HG03103 (cell line): Measurements from ENCODE around the gene ADRM1.

Source experiments
- ATAC-seq: cut with Tn5 transposase; IDR thresholded peaks from one replicate; pipeline ENCODE4 v1.9.1; 2021; ENCODE audit warnings: low read depth; ENCODE audit not compliant: unreplicated experiment

ADRM1 gene

DNA sequence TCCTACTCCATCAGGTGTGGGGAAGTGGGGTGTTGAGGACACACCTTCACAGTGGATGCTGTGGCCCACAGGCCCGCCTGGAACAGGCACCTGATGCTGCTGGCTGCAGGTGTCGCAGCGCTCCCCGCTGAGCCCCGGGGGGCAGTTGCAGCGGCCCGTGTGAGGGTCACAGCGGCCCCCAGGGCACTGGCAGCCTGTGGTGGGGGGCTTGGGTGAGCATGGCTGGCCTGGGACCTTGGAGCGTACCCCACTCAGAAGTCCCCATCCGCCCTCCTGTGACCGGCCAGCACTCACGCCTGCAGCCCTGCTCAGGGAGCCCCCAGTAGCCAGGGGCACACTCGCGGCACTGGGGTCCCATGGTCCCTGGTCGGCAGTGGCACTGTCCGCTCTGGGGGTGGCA, 19.2 kb downstream of the ADRM1 start:
- no peak for ATAC-seq

DNA sequence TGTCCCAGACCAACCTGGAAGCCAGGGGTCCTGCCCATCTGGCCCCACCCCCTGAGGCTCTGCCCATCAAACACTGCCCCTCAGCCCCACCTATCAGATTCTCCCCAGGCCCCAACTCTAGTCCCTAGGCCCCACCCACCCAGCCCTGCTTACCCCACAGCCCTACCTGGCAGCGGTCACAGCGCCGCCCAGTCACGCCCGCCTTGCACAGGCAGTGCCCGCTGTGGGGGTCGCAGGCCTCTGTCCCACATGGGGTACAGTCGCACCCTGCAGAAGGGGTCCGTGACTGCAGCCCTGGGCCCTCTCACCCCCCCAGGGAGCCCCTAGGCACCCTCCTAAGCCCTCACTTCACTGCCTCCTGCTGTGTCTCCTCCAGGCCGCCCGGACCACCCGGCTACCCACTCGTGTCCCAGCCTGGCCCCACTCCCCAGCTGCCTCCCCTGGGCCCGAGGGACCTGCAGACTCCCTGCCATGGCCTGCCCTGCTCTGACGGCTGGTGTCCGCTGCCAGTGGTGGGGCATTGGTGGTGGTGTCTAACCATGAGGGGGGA, 19.8 kb downstream of the ADRM1 start:
- ATAC-seq: no peak

DNA sequence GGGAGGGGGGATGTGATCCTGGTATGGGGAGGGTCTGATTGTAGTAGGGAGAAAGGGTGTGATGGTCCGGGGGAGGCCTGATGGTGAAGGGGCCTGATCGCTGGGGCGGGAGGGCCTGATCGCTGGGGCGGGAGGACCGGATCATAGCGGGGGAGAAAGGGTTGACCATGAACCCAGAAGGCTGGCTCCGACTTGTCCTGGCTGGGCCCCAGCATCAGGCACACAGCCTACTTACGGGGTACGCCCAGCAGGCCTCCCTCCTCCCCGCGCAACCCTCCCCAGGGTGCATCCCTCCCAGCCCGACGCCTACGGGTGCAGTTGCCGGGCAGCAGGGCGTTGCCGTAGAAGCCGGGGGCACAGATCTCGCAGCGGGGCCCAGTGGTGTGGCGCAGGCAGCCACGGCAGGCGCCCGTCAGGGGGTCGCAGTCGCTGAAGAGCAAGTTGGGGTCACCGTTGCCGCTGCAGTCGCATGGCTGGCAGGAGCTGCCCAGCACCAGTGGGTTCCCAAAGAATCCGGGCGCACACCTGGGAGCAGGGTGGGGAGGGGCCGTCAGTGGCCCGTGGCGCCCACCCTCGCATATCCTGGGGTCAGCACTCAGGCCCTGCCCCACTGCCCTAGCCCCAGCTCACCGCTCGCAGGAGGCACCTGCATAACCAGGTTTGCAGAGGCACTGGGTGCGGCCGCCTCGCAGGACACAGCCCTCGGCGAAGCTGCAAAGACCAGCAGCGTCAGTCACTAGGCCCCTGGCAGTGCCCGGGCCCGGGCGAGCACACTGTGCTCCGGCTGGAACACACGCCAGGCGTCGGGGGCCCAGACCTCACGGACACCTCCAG, 20.6 kb downstream of the ADRM1 start:
- no peak for ATAC-seq

GRCh38 chr20:62323980-62324906, 21.4 kb downstream of the ADRM1 start:
- no peak for ATAC-seq

DNA sequence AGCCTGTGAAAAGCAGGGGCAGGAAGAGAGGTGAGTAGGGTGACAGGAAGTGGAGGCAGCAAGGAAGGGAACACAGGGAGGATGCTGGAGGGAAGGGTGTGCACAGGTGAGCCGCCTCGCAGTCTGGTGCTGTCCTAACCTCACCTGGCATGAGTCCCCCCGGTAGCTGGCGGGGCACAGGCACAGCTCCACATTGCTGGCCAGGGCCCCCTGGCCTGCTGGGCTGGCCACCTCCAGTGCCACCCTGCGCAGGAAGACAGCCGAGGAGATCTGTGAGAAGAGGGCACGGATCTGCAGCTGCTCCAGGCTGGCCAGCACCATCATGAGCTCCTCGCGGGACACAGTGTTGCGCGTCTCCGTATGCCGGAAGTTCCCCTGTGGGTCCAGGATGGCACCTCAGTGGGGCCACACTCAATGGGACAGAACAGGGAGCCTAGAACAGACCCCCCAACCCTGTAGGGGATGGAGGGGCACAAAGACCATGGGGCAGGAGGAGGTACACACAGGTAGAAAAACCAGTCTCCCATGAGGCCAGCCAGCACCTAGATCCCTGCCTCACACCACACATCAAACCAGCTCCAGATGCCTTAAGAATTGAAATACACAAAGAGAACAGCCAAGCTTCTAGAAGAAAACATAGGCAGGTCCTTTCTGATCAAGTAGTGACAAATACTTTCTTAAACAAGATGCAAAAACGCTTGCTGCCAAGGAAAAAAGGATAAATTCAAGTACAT, 22.5 kb downstream of the ADRM1 start:
- ATAC-seq: no peak

- no peak for ATAC-seq
Measured at GRCh38 chr20:62326559-62326958, 23.8 kb downstream of the ADRM1 start.

GRCh38 chr20:62326959-62327725, 24.3 kb downstream of the ADRM1 start:
- no peak for ATAC-seq

GRCh38 chr20:62327726-62328495, 25.1 kb downstream of the ADRM1 start:
- ATAC-seq: no peak

DNA sequence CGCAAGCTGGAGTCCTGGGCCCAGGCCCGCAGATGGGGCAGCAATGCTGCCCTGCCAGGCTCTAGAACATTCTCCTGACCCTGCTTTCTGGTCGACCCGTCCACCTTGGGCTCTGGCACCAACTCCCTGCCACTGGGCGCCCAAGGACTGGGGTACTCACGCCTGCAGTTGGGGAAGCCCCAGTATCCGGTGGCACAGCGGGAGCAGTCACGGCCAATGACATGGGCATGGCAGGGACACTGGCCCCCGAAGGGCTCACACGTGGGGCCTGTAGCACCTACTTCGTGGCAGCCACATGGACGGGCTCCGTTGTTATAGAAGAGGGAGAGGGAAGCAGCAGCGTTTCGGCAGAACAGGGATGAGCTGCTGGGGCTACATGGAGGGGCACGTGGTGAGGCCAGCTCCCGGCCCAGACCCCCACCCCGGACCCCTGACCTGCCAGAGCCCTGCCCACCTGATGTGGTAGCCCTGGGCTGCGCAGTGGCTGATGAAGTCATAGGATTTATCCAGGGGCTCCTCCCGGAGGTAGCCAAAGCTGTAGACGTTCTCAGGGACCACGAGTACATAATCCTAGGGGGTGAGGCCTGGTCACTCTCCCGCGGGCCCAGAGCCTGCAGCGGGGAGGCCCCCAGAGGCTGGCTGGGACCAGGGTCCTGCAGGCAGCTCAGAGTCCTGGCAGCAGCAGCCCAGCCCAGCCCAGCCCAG, 26.0 kb downstream of the ADRM1 start:
- ATAC-seq: no peak

- ATAC-seq: no peak
Measured at GRCh38 chr20:62329389-62330377, 26.9 kb downstream of the ADRM1 start.

DNA sequence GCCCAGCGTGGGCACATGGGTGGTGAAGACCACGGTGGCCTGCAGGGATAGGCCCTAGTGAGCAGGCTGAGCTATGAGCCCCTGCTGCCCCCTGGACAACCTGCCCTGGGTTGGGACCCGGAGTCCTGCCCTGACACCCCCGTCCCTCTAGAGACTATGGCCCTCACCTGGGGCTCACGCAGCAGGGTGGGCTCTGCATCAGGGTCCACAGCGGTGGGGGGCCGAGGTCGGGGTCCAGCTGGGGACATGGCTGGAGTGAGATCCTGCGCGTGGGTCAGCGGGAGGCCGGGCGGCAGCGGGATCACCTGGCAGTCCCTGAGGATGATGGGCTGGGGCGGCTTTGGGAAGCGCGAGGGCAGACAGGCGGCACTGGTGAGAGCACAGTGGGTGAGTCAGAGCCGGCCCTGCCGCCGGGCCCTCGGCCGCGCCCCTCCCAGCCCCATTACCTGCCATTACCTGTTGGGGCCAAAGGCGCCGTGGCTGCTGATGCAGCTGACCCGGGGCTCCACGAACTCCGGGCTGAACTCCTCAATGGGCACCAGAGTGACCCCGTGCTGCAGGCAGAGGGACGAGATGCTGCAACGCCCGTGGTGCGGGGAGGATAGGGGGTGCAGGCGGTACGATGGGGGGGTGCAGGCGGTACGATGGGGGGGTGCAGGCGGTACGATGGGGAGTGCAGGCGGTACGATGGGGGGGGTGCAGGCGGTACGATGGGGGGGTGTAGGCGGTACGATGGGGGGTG, 27.9 kb downstream of the ADRM1 start:
- no peak for ATAC-seq

DNA sequence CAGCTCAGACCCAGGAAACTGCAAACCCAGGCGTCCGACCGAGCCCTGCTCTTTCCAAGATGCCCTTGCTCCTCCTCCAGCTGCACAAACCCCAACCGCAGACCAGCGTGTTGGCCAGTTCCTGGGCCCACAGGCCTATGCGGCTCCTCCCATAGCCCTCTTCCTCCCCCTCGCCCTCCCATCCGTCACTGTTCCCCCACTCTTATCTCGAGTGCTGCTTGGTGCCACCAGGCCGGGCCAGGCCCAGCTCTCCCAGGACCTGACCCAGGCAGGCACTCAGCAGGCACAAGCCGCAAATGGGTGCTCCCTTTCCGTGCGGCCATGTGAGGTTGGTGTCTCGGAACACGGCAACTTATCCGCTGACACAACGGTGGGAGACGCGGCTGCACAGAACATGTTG, 28.6 kb downstream of the ADRM1 start:
- no peak for ATAC-seq

- no peak for ATAC-seq
Measured at GRCh38 chr20:62332421-62332820, 29.6 kb downstream of the ADRM1 start.

GRCh38 chr20:62332989-62333819, 30.4 kb downstream of the ADRM1 start:
- no peak for ATAC-seq

DNA sequence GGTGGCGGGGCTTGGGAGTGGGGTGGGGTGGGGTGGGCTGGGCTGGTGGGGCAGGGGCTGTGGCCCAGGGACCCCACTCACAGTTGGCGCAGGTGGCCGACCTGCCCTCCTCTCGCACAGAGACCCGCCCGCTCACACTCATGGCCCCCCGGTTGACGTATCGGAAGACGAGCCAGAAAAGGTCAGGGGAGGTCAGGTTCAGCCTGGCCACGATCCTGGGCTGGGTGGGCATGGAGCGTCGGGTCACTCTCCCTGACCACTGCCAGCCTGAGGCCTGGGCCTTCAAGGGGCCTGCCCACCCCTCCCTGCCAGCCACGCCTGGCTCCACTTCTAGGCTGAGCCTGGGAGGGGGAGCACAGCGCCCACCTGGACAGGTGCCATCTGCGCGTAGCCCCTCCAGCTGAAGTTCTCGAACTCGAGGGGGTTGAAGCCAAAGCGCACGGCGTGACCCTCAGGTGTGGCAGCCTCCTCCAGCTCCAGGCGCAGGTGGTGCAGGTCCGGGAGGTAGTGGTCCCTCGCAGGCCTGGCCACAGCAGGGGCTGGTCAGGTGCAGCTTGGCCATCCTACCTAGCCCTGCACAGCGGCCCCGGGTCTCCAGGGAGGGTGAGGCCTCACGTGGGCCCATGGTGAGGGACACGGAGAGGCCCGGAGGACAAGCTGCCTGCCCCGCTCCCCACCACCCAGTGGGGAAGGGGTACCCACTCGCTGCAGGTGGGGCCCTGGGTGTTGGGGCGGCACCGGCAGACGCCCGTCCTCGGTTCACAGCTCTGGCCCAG, 31.2 kb downstream of the ADRM1 start:
- no peak for ATAC-seq
